Kidney (tissue), 14 donors: ENCODE measurements around the gene MPHOSPH9. TPM values are rescaled to one million over a fixed set of nuclear protein-coding genes. Genes with fewer than 3 reads are reported as not detected.

Experiments used
- DNase-seq, 5 donors: peaks; one replicate each; pipeline ENCODE4 v3.0.0-alpha.2; 2013 to 2020
- FAIRE-seq: peaks from 2 replicates; lab custom pipeline; 2012; peaks lifted over from hg19 to GRCh38; lab: Jason Lieb, UNC
- H3K27ac ChIP-seq, 2 donors: one replicate each; pipeline ENCODE4 v1.7.0; 2013; ENCODE audit warnings: low read depth in 2 of 2, low read length in 2 of 2, inconsistent platforms in 1 of 2
- H3K27me3 ChIP-seq: one replicate; pipeline ENCODE4 v1.7.1; 2013; ENCODE audit warnings: low read length, inconsistent platforms; ENCODE audit not compliant: control insufficient read depth, insufficient read depth
- H3K36me3 ChIP-seq, 3 donors: one replicate each; pipeline versions ENCODE4 v1.7.0 to v1.7.1; 2013; ENCODE audit warnings: low read length in 3 of 3, control low read depth in 1 of 3, inconsistent platforms in 1 of 3; ENCODE audit not compliant: insufficient read depth in 3 of 3, control insufficient read depth in 2 of 3
- H3K4me1 ChIP-seq, 3 donors: one replicate each; pipeline versions ENCODE4 v1.7.0 to v1.7.1; 2013; ENCODE audit warnings: low read length in 3 of 3, inconsistent platforms in 1 of 3, low read depth in 1 of 3; ENCODE audit not compliant: control insufficient read depth in 2 of 3, insufficient read depth in 2 of 3
- H3K4me3 ChIP-seq, 3 donors: one replicate each; pipeline versions ENCODE4 v1.7.0 to v1.8.1; 2013; ENCODE audit warnings: low read length in 3 of 3, control low read depth in 1 of 3, inconsistent platforms in 1 of 3
- H3K9ac ChIP-seq, 3 donors: one replicate each; pipeline versions ENCODE4 v1.7.0 to v1.7.1; 2013; ENCODE audit warnings: low read length in 3 of 3, control low read depth in 1 of 3, inconsistent platforms in 1 of 3
- H3K9me3 ChIP-seq, 3 donors: one replicate each; pipeline versions ENCODE4 v1.7.0 to v1.7.1; 2013; ENCODE audit warnings: low read length in 3 of 3, control low read depth in 1 of 3, inconsistent platforms in 1 of 3; ENCODE audit not compliant: control insufficient read depth in 2 of 3, insufficient read depth in 1 of 3
- intact Hi-C: fragments of 100-400 bp; cut with DNase I; formaldehyde crosslinking; loops from one replicate; pipeline ENCODE4 v1.11.1; 2022
- polyA plus RNA-seq: library from polyadenylated mRNA; stranded (reverse); fragments of 350-450 nt; fragmentation: Illumina TruSeq; extraction: RNeasy Lipid Tissue Mini Kit (QIAGEN cat#74804); gene quantifications from one replicate; pipeline ENCODE4 v1.2.3, GENCODE V29; 2014; ENCODE audit warnings: low read depth, low replicate concordance; ENCODE audit not compliant: insufficient read depth
- total RNA-seq: library from RNA; stranded (reverse); fragmentation: NEBNext Ultra II Directional; extraction: Animal tissue kit (Norgen Biotek cat#: 25700); gene quantifications from one replicate; pipeline ENCODE4 v1.2.1, GENCODE V29; 2021
- TF ChIP-seq, protein P1 (sequence below): IDR thresholded peaks from 3 replicates; pipeline ENCODE4 v1.5.1; 2012; ENCODE audit warnings: mild to moderate bottlenecking, moderate library complexity, borderline replicate concordance; ENCODE audit not compliant: insufficient read depth; ENCODE audit errors: extremely low read depth
- donor health status: control.
- donor health status: control.
- donor health status: control.
- donor health status: control.
- donor health status: control.
- donor health status: DM: yes; HTN: yes; CAD: no.
- donor health status: Normal renal cell carcinoma (clear cell type).

MPHOSPH9 gene
- total and polyA plus RNA-seq, 2 donors from 2014 or later: 7.2 to 25.2 TPM

GRCh38 chr12:123148223-123148622 is 84.7 kb downstream of the MPHOSPH9 start:
- Histone ChIP-seq H3K4me3 (no peak overlapping the region), H3K4me1 (peaks cover 0 to 19% (median 14%) of the 10 kb centered on the region in 3 donors), H3K36me3 (no peaks in the 10 kb centered on the region), H3K27ac (peak overlapping the region in 1 of 2 donors; percentile 34), H3K9ac (no peak overlapping the region), H3K9me3 (no peaks in the 10 kb centered on the region), H3K27me3 (no peaks in the 10 kb centered on the region)
- intact Hi-C loops: no loop called here
- FAIRE-seq: no peak
- no peak for DNase-seq
- TF ChIP-seq, protein P1, sequence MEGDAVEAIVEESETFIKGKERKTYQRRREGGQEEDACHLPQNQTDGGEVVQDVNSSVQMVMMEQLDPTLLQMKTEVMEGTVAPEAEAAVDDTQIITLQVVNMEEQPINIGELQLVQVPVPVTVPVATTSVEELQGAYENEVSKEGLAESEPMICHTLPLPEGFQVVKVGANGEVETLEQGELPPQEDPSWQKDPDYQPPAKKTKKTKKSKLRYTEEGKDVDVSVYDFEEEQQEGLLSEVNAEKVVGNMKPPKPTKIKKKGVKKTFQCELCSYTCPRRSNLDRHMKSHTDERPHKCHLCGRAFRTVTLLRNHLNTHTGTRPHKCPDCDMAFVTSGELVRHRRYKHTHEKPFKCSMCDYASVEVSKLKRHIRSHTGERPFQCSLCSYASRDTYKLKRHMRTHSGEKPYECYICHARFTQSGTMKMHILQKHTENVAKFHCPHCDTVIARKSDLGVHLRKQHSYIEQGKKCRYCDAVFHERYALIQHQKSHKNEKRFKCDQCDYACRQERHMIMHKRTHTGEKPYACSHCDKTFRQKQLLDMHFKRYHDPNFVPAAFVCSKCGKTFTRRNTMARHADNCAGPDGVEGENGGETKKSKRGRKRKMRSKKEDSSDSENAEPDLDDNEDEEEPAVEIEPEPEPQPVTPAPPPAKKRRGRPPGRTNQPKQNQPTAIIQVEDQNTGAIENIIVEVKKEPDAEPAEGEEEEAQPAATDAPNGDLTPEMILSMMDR: no peak

GRCh38 chr12:123145211-123145610 is 87.7 kb downstream of the MPHOSPH9 start:
- no peak for DNase-seq
- H3K4me3 ChIP-seq: no peak overlapping the region
- H3K9ac ChIP-seq: no peak overlapping the region
- peak overlapping the region; percentile 61 to 68 for H3K27ac ChIP-seq
- intact Hi-C loops: no loop called here
- H3K9me3 ChIP-seq: no peaks in the 10 kb centered on the region
- TF ChIP-seq, protein P1: no peak
- no peaks in the 10 kb centered on the region for H3K27me3 ChIP-seq
- H3K36me3 ChIP-seq: no peaks in the 10 kb centered on the region
- no peak for FAIRE-seq
- peaks cover 3 to 37% (median 34%) of the 10 kb centered on the region in 3 donors for H3K4me1 ChIP-seq

GRCh38 chr12:123143736-123144461 is 89.0 kb downstream of the MPHOSPH9 start:
- FAIRE-seq (no peak), DNase-seq (no peak)
- H3K4me3 ChIP-seq: no peak overlapping the region
- H3K36me3 ChIP-seq: no peaks in the 10 kb centered on the region
- no peaks in the 10 kb centered on the region for H3K9me3 ChIP-seq
- H3K9ac ChIP-seq: peak overlapping the region in 1 of 3 donors; percentile 44
- no peaks in the 10 kb centered on the region for H3K27me3 ChIP-seq
- peak overlapping the region; percentile 80 to 89 for H3K27ac ChIP-seq
- intact Hi-C loops: no loop called here
- TF ChIP-seq, protein P1: no peak
- peaks cover 3 to 45% (median 34%) of the 10 kb centered on the region in 3 donors for H3K4me1 ChIP-seq
